ENCODE results near the gene ARHGEF7.

The ARHGEF7 gene

GRCh38 chr13:111110054-111110453 is 5.1 kb upstream of the ARHGEF7 start:
- no peak for DNase-seq (ENCODE audit: low read depth)

- DNase-seq (ENCODE audit: low read depth): no peak
These were observed 3.7 kb upstream of the ARHGEF7 start for GRCh38 chr13:111111376-111111937.

- no peak for DNase-seq (ENCODE audit: low read depth)
These were observed 2.9 kb upstream of the ARHGEF7 start for GRCh38 chr13:111112196-111112595.

GRCh38 chr13:111114362-111115060 is 599 bp upstream of the ARHGEF7 start:
- DNase-seq (ENCODE audit: low read depth): no peak

GRCh38 chr13:111115965-111116521 is 933 bp downstream of the ARHGEF7 start:
- no peak for DNase-seq (ENCODE audit: low read depth)

- no peak for DNase-seq (ENCODE audit: low read depth)
These were observed 1.7 kb downstream of the ARHGEF7 start for GRCh38 chr13:111116856-111117255.

- DNase-seq (ENCODE audit: low read depth): no peak
These were observed 2.2 kb downstream of the ARHGEF7 start for GRCh38 chr13:111117289-111117688.

GRCh38 chr13:111117961-111118360 is 2.9 kb downstream of the ARHGEF7 start:
- DNase-seq (ENCODE audit: low read depth): no peak

GRCh38 chr13:111118898-111119607 is 3.9 kb downstream of the ARHGEF7 start:
- DNase-seq (ENCODE audit: low read depth): no peak

- no peak for DNase-seq (ENCODE audit: low read depth)
These were observed 4.9 kb downstream of the ARHGEF7 start for GRCh38 chr13:111119966-111120365.

- no peak for DNase-seq (ENCODE audit: low read depth)
These were observed 5.3 kb downstream of the ARHGEF7 start for GRCh38 chr13:111120422-111120821.

- DNase-seq (ENCODE audit: low read depth): no peak
These were observed 5.8 kb downstream of the ARHGEF7 start for GRCh38 chr13:111120913-111121312.

- no peak for DNase-seq (ENCODE audit: low read depth)
These were observed 6.4 kb downstream of the ARHGEF7 start for GRCh38 chr13:111121506-111121905.

- DNase-seq (ENCODE audit: low read depth): no peak
These were observed 6.9 kb downstream of the ARHGEF7 start for GRCh38 chr13:111122056-111122455.

GRCh38 chr13:111122631-111123030 is 7.5 kb downstream of the ARHGEF7 start:
- DNase-seq (ENCODE audit: low read depth): no peak

GRCh38 chr13:111123221-111123620 is 8.1 kb downstream of the ARHGEF7 start:
- DNase-seq (ENCODE audit: low read depth): no peak

GRCh38 chr13:111123649-111124048 is 8.5 kb downstream of the ARHGEF7 start:
- no peak for DNase-seq (ENCODE audit: low read depth)

GRCh38 chr13:111126509-111126908 is 11.4 kb downstream of the ARHGEF7 start:
- no peak for DNase-seq (ENCODE audit: low read depth)

- DNase-seq (ENCODE audit: low read depth): no peak
These were observed 14.5 kb downstream of the ARHGEF7 start for GRCh38 chr13:111129465-111130115.

- no peak for DNase-seq (ENCODE audit: low read depth)
These were observed 15.0 kb downstream of the ARHGEF7 start for GRCh38 chr13:111130116-111130508.

- DNase-seq (ENCODE audit: low read depth): no peak
These were observed 15.9 kb downstream of the ARHGEF7 start for GRCh38 chr13:111131048-111131447.

- DNase-seq (ENCODE audit: low read depth): no peak
These were observed 16.5 kb downstream of the ARHGEF7 start for GRCh38 chr13:111131611-111132010.

- DNase-seq (ENCODE audit: low read depth): no peak
These were observed 17.8 kb downstream of the ARHGEF7 start for GRCh38 chr13:111132948-111133347.
